T47D (cell line): ENCODE data around the gene LELP1.
A peak's percentile ranks its signal among the peaks of the same experiment; 100 is the strongest.

Source experiments
- DNase-seq, 2 experiments: peaks; one replicate each; pipeline versions ENCODE4 v3.0.0 to v3.0.0-alpha.2; 2011 to 2012; ENCODE audit warnings: low read depth in 1 of 2, low spot score in 1 of 2
- JUND ChIP-seq: IDR thresholded peaks from 2 replicates; pipeline ENCODE4 v1.6.1; 2012; ENCODE audit warnings: low read depth
- in situ Hi-C: cut with HindIII; loops from 2 replicates; pipeline ENCODE4 v1.10.0; 2016; ENCODE audit warnings: low sequenced_read_pairs, low pct_unique_long_range_greater_than_20kb

Gene LELP1

GRCh38 chr1:153238527-153238926, 35.3 kb downstream of the LELP1 start:
- in situ Hi-C loops: no loop called here
- DNase-seq: peak; percentile 67 to 71
- TF ChIP-seq JUND: no peak

- TF ChIP-seq JUND: no peak
- in situ Hi-C loops: no loop called here
- no peak for DNase-seq
Measured at GRCh38 chr1:153242160-153242559, 38.9 kb downstream of the LELP1 start.

- in situ Hi-C loops: no loop called here
- TF ChIP-seq JUND: no peak
Measured at GRCh38 chr1:153245466-153245865, 42.2 kb downstream of the LELP1 start.

DNA sequence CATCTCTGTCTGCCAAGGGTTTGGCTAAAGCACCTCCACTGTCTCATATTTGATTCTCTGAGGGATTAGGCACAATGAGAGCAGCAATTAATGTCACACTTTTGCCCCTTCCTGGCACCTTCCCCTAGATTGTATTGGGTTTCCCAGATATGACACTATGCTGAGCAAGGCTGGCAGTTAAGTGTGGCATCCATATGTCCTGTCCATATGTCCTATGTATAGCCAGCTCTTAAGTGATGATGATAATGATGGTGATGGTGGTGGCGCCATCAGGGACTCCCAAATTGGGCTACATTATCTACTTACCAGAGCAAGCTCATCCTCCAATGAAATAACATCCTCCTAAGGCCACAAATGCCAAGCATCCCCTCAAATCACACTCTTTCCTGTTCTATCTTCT, 42.8 kb downstream of the LELP1 start:
- DNase-seq: no peak
- TF ChIP-seq JUND: no peak
- in situ Hi-C loops: no loop called here

More at GRCh38 chr1:153245466-153245865, 42.2 kb downstream of the LELP1 start:
- DNase-seq: no peak

DNA sequence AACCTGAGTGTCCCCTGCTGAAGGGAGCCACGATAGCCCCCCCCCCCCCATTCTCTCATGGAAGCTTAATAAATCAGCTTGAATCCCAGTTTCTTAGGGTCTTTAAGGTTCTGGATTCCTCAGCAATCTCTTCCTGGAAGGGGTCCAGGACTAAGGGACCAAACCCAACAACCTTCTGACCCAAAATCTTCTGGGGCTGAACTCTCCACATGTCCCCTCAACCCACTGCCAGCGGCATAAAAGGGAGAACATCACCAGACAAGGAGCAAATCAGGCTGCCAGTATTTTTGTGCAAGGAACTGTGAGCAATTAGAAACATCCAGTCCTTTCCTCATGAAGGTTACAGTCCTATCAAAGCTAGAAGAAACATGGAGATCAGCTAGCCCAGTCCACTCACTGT, 43.6 kb downstream of the LELP1 start:
- DNase-seq: no peak
- in situ Hi-C loops: no loop called here
- no peak for TF ChIP-seq JUND

- in situ Hi-C loops: no loop called here
Measured at GRCh38 chr1:153248176-153248879, 45.1 kb downstream of the LELP1 start.

DNA sequence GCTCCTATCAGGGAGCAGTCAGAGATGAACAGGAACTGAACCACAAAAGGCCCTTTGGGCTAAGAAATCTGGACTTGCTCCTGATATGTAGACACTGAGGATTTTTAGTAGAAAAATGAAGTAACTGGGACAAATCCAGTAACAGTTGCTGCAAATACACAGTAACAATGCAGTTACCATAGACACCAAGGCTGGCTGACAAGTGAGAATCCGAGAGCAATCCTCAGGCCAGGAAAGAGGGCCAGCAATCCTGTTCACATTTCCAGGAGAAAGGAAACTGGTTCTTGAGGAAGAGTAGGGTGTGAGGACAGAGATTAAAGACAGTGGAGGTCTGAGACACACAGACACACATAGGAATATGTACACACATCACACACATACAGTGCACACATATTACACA, 46.9 kb downstream of the LELP1 start:
- TF ChIP-seq JUND: no peak
- in situ Hi-C loops: no loop called here
- no peak for DNase-seq

More at GRCh38 chr1:153248176-153248879, 45.1 kb downstream of the LELP1 start:
- DNase-seq: no peak
- no peak for TF ChIP-seq JUND

DNA sequence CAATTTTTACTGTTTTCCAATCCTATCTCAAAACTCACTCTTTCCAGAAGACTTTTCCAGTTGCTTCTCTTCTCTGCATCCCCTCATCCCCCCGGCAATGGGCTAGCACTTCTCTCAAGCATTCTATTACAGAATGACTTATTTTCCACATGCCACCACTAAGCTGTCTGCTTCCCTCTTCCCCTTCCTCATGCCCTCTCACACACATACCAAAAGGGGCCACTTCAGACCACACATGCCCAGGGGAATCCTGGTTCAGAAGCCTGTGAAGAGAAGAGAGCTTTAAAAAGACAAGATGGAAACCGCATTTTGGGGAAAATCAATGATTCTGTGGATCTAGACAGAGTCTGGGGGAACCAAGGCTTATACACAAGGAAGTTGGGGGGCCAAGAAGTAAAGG, 47.9 kb downstream of the LELP1 start:
- no peak for TF ChIP-seq JUND
- DNase-seq: no peak
- in situ Hi-C loops: no loop called here

DNA sequence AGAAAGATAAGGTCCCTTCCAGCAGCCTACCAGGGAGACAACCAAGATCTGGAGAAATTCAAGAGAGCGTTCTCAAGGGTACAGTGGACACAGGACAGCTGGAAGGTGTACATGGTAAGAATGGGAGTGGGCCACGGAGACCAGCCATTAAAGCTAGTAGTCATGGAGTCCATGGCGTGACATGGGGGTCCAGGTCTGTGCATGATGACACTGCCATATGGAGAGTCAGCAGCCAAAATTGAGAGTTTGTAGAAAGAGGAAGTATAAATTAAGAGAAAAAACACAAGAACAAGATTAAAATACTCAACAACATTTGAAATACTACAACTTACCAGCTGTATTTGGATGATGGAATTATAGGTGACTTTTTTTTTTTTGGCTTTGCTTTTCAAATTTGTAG, 48.3 kb downstream of the LELP1 start:
- DNase-seq: no peak
- in situ Hi-C loops: no loop called here

GRCh38 chr1:153251988-153252387, 48.8 kb downstream of the LELP1 start:
- in situ Hi-C loops: no loop called here
- no peak for TF ChIP-seq JUND
- DNase-seq: no peak

More for the DNA sequence above, 48.3 kb downstream of the LELP1 start:
- TF ChIP-seq JUND: no peak

DNA sequence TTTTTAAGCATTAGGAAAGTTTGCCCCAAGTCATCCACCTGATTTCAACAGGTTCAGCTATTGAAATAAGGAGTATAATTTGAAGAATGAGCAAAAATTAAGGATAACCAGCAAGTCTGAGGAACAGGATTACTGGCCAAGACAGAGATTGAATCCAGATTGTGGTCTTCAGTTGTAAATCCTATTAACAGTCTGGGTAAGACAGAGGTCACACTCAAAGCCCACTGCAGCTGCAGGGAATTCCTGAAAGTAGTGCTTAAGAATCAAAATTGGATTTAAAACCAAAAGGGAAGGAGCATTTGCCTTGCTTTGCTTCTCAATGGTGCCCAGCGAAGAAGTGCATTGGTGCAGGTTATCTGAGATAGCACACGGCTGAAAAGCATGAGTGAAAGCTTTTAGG, 49.8 kb downstream of the LELP1 start:
- no peak for TF ChIP-seq JUND
- DNase-seq: no peak
- in situ Hi-C loops: no loop called here

- no peak for TF ChIP-seq JUND
- no peak for DNase-seq
- in situ Hi-C loops: no loop called here
Measured at GRCh38 chr1:153253693-153254092, 50.5 kb downstream of the LELP1 start.
